Prostate gland (tissue), 2 donors: ENCODE data around the gene SAMD9L. TPM values are rescaled to one million over a fixed set of nuclear protein-coding genes. Genes with fewer than 3 reads are reported as not detected.

Experiments
- DNase-seq: peaks from one replicate; pipeline ENCODE4 v3.0.0-alpha.2; 2019; ENCODE audit warnings: low spot score
- H3K27ac ChIP-seq, 2 donors: fragments of 200-600 bp; sonication (generic); 2 replicates each; pipeline ENCODE4 v1.5.1; 2017 to 2019
- H3K27me3 ChIP-seq: fragments of 200-600 bp; sonication (generic); replicated peaks from 2 replicates; pipeline ENCODE4 v1.5.1; 2019; ENCODE audit not compliant: insufficient read depth
- H3K36me3 ChIP-seq, 2 donors: fragments of 200-600 bp; sonication (generic); 1 replicate in 1 of 2; 2 replicates in 1 of 2; pipeline versions ENCODE4 v1.5.1 to v1.8.1; 2017 to 2019
- H3K4me1 ChIP-seq: fragments of 200-600 bp; sonication (generic); replicated peaks from 2 replicates; pipeline ENCODE4 v1.5.1; 2019
- H3K4me3 ChIP-seq, 2 donors: fragments of 200-600 bp; sonication (generic); 2 replicates each; pipeline ENCODE4 v1.5.1; 2017 to 2019
- H3K9me3 ChIP-seq: fragments of 200-600 bp; sonication (generic); 2 replicates; pipeline ENCODE4 v1.5.1; 2017
- CTCF ChIP-seq, 4 experiments: fragments of 200-600 bp in 2 of 4; fragments of 450-650 bp in 2 of 4; sonication (generic) in 2 of 4; IDR thresholded peaks; 1 replicate in 3 of 4; 2 replicates in 1 of 4; pipeline ENCODE4 v1.5.1; 2016 to 2019; ENCODE audit warnings: antibody characterized with exemption in 4 of 4, mild to moderate bottlenecking in 2 of 4, moderate library complexity in 2 of 4
- POLR2A ChIP-seq: fragments of 450-650 bp; IDR thresholded peaks from one replicate; pipeline ENCODE4 v1.6.1; 2016; ENCODE audit warnings: antibody characterized with exemption, mild to moderate bottlenecking
- POLR2AphosphoS5 ChIP-seq: sonication (generic); formaldehyde crosslinking; IDR thresholded peaks from one replicate; pipeline ENCODE4 v1.6.1; 2017; ENCODE audit warnings: antibody characterized with exemption
- WGBS: methylation state at CpG from one replicate; pipeline ENCODE4 v1.1.5; 2018; 5-methylcytosine and 5-hydroxymethylcytosine counted together
- intact Hi-C: fragments of 100-400 bp; cut with DNase I; formaldehyde crosslinking; loops from one replicate; pipeline ENCODE4 v1.14.2; 2022
- total RNA-seq, 2 donors: library from RNA; depleted of rRNA; stranded (reverse); fragments of >200 nt; gene quantifications; one replicate each; pipeline ENCODE4 v1.1.0, GENCODE V29; 2016

The SAMD9L gene
- total RNA-seq, 2 donors from 2014 or later = 2.2 to 6.2 TPM

- peak; percentile 9 for DNase-seq
- WGBS = 10% methylated on average over 3 of the region's 3 CpGs
- intact Hi-C loops = no loop called here
- H3K4me1 ChIP-seq = no peaks in the 10 kb centered on the region
- H3K4me3 ChIP-seq = peak overlapping the region; percentile 17 to 18
- H3K27me3 ChIP-seq = no peaks in the 10 kb centered on the region
- no peaks in the 10 kb centered on the region for H3K36me3 ChIP-seq
- no peak overlapping the region for H3K27ac ChIP-seq
- TF ChIP-seq POLR2AphosphoS5 (no peak), CTCF (IDR thresholded peaks at IDR 0.05) (no peak), POLR2A (no peak)
- H3K9me3 ChIP-seq = no peaks in the 10 kb centered on the region
These were observed 822 bp downstream of the SAMD9L start for GRCh38 chr7:93147363-93147762.

- H3K4me3 ChIP-seq = no peak overlapping the region
- no peaks in the 10 kb centered on the region for H3K9me3 ChIP-seq
- DNase-seq = no peak
- 63% methylated on average over 5 of the region's 5 CpGs for WGBS
- H3K27ac ChIP-seq = no peak overlapping the region
- no peaks in the 10 kb centered on the region for H3K4me1 ChIP-seq
- intact Hi-C loops = no loop called here
- TF ChIP-seq POLR2A (no peak), CTCF (IDR thresholded peaks at IDR 0.05) (no peak), POLR2AphosphoS5 (no peak)
- H3K27me3 ChIP-seq = no peaks in the 10 kb centered on the region
- no peaks in the 10 kb centered on the region for H3K36me3 ChIP-seq
These were observed 1.6 kb downstream of the SAMD9L start for GRCh38 chr7:93146472-93147141.

- Histone ChIP-seq H3K9me3 (no peaks in the 10 kb centered on the region), H3K4me3 (no peak overlapping the region), H3K27me3 (no peaks in the 10 kb centered on the region), H3K36me3 (no peaks in the 10 kb centered on the region), H3K4me1 (no peaks in the 10 kb centered on the region), H3K27ac (no peak overlapping the region)
- WGBS = 30% methylated on average over 1 of the region's 1 CpG
- intact Hi-C loops = no loop called here
- DNase-seq = no peak
- TF ChIP-seq CTCF (IDR thresholded peaks at IDR 0.05) (no peak), POLR2AphosphoS5 (no peak), POLR2A (no peak)
These were observed 2.1 kb downstream of the SAMD9L start for GRCh38 chr7:93146036-93146435.

- H3K27ac ChIP-seq = no peak overlapping the region
- TF ChIP-seq POLR2AphosphoS5 = no peak
- TF ChIP-seq CTCF (IDR thresholded peaks at IDR 0.05) = no peak
- TF ChIP-seq POLR2A = no peak
- no peak for DNase-seq
- WGBS = 75% methylated on average over 3 of the region's 3 CpGs
- H3K9me3 ChIP-seq = no peaks in the 10 kb centered on the region
- no peak overlapping the region for H3K4me3 ChIP-seq
- H3K36me3 ChIP-seq = no peaks in the 10 kb centered on the region
- no peaks in the 10 kb centered on the region for H3K27me3 ChIP-seq
- intact Hi-C loops = no loop called here
- no peaks in the 10 kb centered on the region for H3K4me1 ChIP-seq
These were observed 2.8 kb downstream of the SAMD9L start for GRCh38 chr7:93145354-93145753.

GRCh38 chr7:93142127-93142526 lies 6.1 kb downstream of the SAMD9L start:
- Histone ChIP-seq H3K27ac (no peak overlapping the region), H3K9me3 (no peaks in the 10 kb centered on the region), H3K4me1 (no peaks in the 10 kb centered on the region), H3K36me3 (no peaks in the 10 kb centered on the region), H3K27me3 (no peaks in the 10 kb centered on the region), H3K4me3 (no peak overlapping the region)
- TF ChIP-seq POLR2AphosphoS5 = no peak
- TF ChIP-seq CTCF (IDR thresholded peaks at IDR 0.05) = no peak
- TF ChIP-seq POLR2A = no peak
- no peak for DNase-seq
- WGBS = 98% methylated on average over 1 of the region's 1 CpG
- intact Hi-C loops = no loop called here
